Trophoblast cell (in vitro differentiated cells and primary cell): Measurements from ENCODE around the gene TM9SF1.

ENCODE experiments used
- DNase-seq, 2 donors: peaks; one replicate each; pipeline ENCODE4 v3.0.0-alpha.2; 2016
- H2AFZ ChIP-seq: 2 replicates; pipeline ENCODE4 v1.6.1; 2013; ENCODE audit warnings: low read length, moderate library complexity, mild to moderate bottlenecking; ENCODE audit not compliant: insufficient read depth, poor library complexity
- H2AK5ac ChIP-seq: 2 replicates; pipeline ENCODE4 v1.6.1; 2013; ENCODE audit warnings: mild to moderate bottlenecking, low read length
- H2BK120ac ChIP-seq: 2 replicates; pipeline ENCODE4 v1.6.1; 2013; ENCODE audit warnings: low read length, mild to moderate bottlenecking, moderate library complexity; ENCODE audit not compliant: insufficient read depth, poor library complexity
- H2BK12ac ChIP-seq: 2 replicates; pipeline ENCODE4 v1.6.1; 2013; ENCODE audit warnings: mild to moderate bottlenecking, low read length, moderate library complexity
- H2BK5ac ChIP-seq: 2 replicates; pipeline ENCODE4 v1.6.1; 2013; ENCODE audit warnings: low read length, low read depth, moderate library complexity, mild to moderate bottlenecking; ENCODE audit not compliant: poor library complexity
- H3K14ac ChIP-seq: 2 replicates; pipeline ENCODE4 v1.6.1; 2013; ENCODE audit warnings: mild to moderate bottlenecking, low read length
- H3K18ac ChIP-seq: 2 replicates; pipeline ENCODE4 v1.6.1; 2013; ENCODE audit warnings: mild to moderate bottlenecking, low read length
- H3K23ac ChIP-seq: 2 replicates; pipeline ENCODE4 v1.6.1; 2013; ENCODE audit warnings: low read length
- H3K27ac ChIP-seq: 2 replicates; pipeline ENCODE4 v1.5.1; 2013; ENCODE audit warnings: low read depth, mild to moderate bottlenecking, inconsistent platforms, low read length, moderate library complexity
- H3K27me3 ChIP-seq: 2 replicates; pipeline ENCODE4 v1.6.1; 2013; ENCODE audit warnings: inconsistent platforms, mild to moderate bottlenecking, low read length, moderate library complexity; ENCODE audit not compliant: insufficient read depth
- H3K36me3 ChIP-seq, 2 experiments: 1 replicate in 1 of 2; 2 replicates in 1 of 2; pipeline ENCODE4 v1.6.1; 2013; ENCODE audit warnings: low read length in 2 of 2, mild to moderate bottlenecking in 2 of 2, moderate library complexity in 1 of 2; ENCODE audit not compliant: insufficient read depth in 2 of 2, control insufficient read depth in 1 of 2
- H3K4ac ChIP-seq: 2 replicates; pipeline ENCODE4 v1.6.1; 2013; ENCODE audit warnings: low read depth, mild to moderate bottlenecking, low read length, moderate library complexity
- H3K4me1 ChIP-seq, 2 experiments: 1 replicate in 1 of 2; 2 replicates in 1 of 2; pipeline ENCODE4 v1.6.1; 2013; ENCODE audit warnings: low read length in 2 of 2, mild to moderate bottlenecking in 2 of 2, moderate library complexity in 1 of 2; ENCODE audit not compliant: insufficient read depth in 2 of 2, control insufficient read depth in 1 of 2
- H3K4me2 ChIP-seq: 2 replicates; pipeline ENCODE4 v1.6.1; 2013; ENCODE audit warnings: inconsistent platforms, mild to moderate bottlenecking, low read length, moderate library complexity
- H3K4me3 ChIP-seq: 2 replicates; pipeline ENCODE4 v1.5.1; 2013; ENCODE audit warnings: mild to moderate bottlenecking, low read depth, low read length, inconsistent platforms
- H3K79me1 ChIP-seq: one replicate; pipeline ENCODE4 v1.6.1; 2013; ENCODE audit warnings: low read length
- H3K79me2 ChIP-seq: 2 replicates; pipeline ENCODE4 v1.6.1; 2013; ENCODE audit warnings: low read length, mild to moderate bottlenecking; ENCODE audit not compliant: control insufficient read depth, insufficient read depth, poor library complexity
- H3K9ac ChIP-seq: 2 replicates; pipeline ENCODE4 v1.6.1; 2013; ENCODE audit warnings: mild to moderate bottlenecking, low read length
- H3K9me3 ChIP-seq: 2 replicates; pipeline ENCODE4 v1.6.1; 2013; ENCODE audit warnings: low read depth, mild to moderate bottlenecking, control low read depth, inconsistent platforms, low read length; ENCODE audit not compliant: insufficient read depth
- H4K12ac ChIP-seq: 2 replicates; pipeline ENCODE4 v1.6.1; 2013; ENCODE audit warnings: low read depth, mild to moderate bottlenecking, low read length, moderate library complexity
- H4K8ac ChIP-seq: 2 replicates; pipeline ENCODE4 v1.6.1; 2013; ENCODE audit warnings: low read depth, mild to moderate bottlenecking, low read length, moderate library complexity
- H4K91ac ChIP-seq: one replicate; pipeline ENCODE4 v1.6.1; 2013; ENCODE audit warnings: low read depth, mild to moderate bottlenecking, low read length, moderate library complexity
- WGBS: extraction: QIAGEN DNeasy Blood & Tissue Kit; methylation state at CpG from one replicate; pipeline ENCODE4 v1.1.7; 2013; ENCODE audit warnings: missing lambda C conversion rate; ENCODE audit not compliant: insufficient read length, insufficient coverage; ENCODE audit errors: extremely low coverage; 5-methylcytosine and 5-hydroxymethylcytosine counted together

Gene TM9SF1

DNA sequence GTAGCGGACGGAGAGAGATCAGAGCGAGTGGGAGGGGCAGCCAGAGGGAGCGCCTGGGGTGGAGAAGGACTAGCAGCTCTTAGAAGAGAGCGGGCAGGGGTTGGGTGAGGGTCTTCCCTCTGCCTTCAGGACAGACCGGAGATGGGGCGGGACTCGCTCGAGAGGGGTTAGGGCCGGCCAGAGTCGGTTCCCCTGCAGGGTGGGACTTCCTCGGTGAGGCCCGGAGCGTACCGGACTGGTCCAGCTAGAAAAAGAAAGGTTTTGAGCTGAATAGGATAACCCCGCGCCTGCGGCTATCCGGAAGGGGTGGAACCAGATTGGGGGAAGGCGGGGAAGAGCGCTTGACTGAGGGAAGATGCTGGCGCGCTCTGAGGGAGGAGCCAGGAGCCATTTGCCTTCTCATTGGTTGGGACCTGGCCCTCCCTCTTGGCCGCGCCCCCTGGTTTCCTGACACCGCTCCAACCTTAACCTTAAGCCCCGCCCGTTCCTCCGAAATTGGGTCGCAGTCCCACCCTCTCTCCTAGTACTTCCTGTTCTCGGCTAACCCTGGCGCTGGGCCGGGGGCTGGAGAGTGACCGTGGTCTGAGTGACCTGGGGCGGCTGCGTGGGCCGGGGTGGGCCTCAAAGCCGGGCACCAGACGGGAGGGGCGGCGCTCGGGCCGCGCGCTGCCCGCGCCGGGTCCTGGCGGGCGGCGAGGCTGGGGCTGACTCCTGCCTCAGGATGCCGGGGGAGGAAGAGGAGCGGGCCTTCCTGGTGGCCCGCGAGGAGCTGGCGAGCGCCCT lies 48.1 kb downstream of the TM9SF1 start, which contains the start of gene RNF31:
Gene RNF31, plus strand, starts transcription at position 521 of the 783 bp plus-strand sequence. Its CDS starts 201 bp downstream, at position 722.
- H3K79me2 ChIP-seq = peaks cover 14% of the 10 kb centered on the region
- H3K23ac ChIP-seq = no peak within 1 kb of the TSS
- H2BK5ac ChIP-seq = peak within 1 kb of the TSS; percentile 85
- H4K8ac ChIP-seq = peak within 1 kb of the TSS; percentile 88
- H3K9ac ChIP-seq = peak within 1 kb of the TSS; percentile 97
- peaks cover 10 to 16% of the 10 kb centered on the region in 2 experiments for H3K4me1 ChIP-seq
- H2AK5ac ChIP-seq = peak within 1 kb of the TSS; percentile 14
- peaks cover 13% of the 10 kb centered on the region for H3K79me1 ChIP-seq
- peak; percentile 99 to 100 for DNase-seq
- H3K4me2 ChIP-seq = peak within 1 kb of the TSS; percentile 98
- H4K12ac ChIP-seq = peak within 1 kb of the TSS; percentile 66
- H3K27ac ChIP-seq = peak within 1 kb of the TSS; percentile 80
- H3K4me3 ChIP-seq = peak within 1 kb of the TSS; percentile 90
- peak within 1 kb of the TSS; percentile 88 for H4K91ac ChIP-seq
- H3K14ac ChIP-seq = peak within 1 kb of the TSS; percentile 89
- H2BK120ac ChIP-seq = peak within 1 kb of the TSS; percentile 43
- peak within 1 kb of the TSS; percentile 93 for H3K4ac ChIP-seq
- H2BK12ac ChIP-seq = no peak within 1 kb of the TSS
- peaks cover 3% of the 10 kb centered on the region for H3K9me3 ChIP-seq
- H3K36me3 ChIP-seq = peaks cover 30 to 36% of the 10 kb centered on the region in 2 experiments
- peak within 1 kb of the TSS; percentile 89 for H2AFZ ChIP-seq
- WGBS = no CpG with 5 or more reads among the region's 57 CpGs
- peak within 1 kb of the TSS; percentile 52 for H3K18ac ChIP-seq
- H3K27me3 ChIP-seq = no peaks in the 10 kb centered on the region

DNA sequence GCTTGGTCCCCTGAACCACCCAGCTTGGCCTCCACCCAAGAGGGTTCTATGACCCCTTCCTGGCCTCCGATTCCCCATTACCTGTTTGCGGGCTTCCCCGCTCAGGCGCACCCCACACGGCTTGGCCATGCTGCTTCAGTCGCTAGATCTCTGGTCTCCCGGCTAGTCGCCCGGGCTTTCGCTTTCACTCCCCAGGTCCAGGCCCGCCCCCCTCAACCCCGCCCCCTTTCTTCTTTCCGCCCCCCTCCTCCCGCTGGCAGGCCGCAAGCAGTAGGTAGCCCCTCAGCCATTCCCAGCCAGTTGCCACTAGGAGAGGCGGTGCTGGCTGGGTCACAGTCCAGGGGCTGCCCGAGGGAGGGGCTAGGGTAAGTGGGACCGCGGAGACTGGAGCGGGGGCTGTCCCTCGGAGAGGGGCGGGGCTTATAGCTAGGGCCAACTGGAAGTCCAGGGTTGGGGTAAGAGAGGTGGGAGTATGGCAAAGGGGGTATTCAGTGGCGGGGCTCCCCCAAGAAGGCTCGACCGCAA lies 48.7 kb downstream of the TM9SF1 start, which contains the start of gene PSME2:
Gene PSME2, minus strand, starts transcription at position 158 of the 525 bp plus-strand sequence. Its CDS starts 29 bp downstream, at position 129.
- peak within 1 kb of the TSS; percentile 93 for H3K4ac ChIP-seq
- H3K27me3 ChIP-seq = no peaks in the 10 kb centered on the region
- no peak within 1 kb of the TSS for H2AK5ac ChIP-seq
- peak within 1 kb of the TSS; percentile 97 for H3K9ac ChIP-seq
- peak within 1 kb of the TSS; percentile 98 for H3K4me2 ChIP-seq
- peak within 1 kb of the TSS; percentile 89 for H2AFZ ChIP-seq
- H3K4me1 ChIP-seq = peaks cover 10 to 16% of the 10 kb centered on the region in 2 experiments
- H3K79me2 ChIP-seq = peaks cover 14% of the 10 kb centered on the region
- peaks cover 3% of the 10 kb centered on the region for H3K9me3 ChIP-seq
- peak within 1 kb of the TSS; percentile 52 for H3K18ac ChIP-seq
- peak within 1 kb of the TSS; percentile 43 for H2BK120ac ChIP-seq
- H3K79me1 ChIP-seq = peaks cover 15% of the 10 kb centered on the region
- H3K27ac ChIP-seq = peak within 1 kb of the TSS; percentile 80
- H3K4me3 ChIP-seq = peak within 1 kb of the TSS; percentile 90
- no peak within 1 kb of the TSS for H2BK12ac ChIP-seq
- peak within 1 kb of the TSS; percentile 88 for H4K91ac ChIP-seq
- peak within 1 kb of the TSS; percentile 85 for H2BK5ac ChIP-seq
- peaks cover 26 to 31% of the 10 kb centered on the region in 2 experiments for H3K36me3 ChIP-seq
- H4K8ac ChIP-seq = peak within 1 kb of the TSS; percentile 88
- peak within 1 kb of the TSS; percentile 89 for H3K14ac ChIP-seq
- peak within 1 kb of the TSS; percentile 66 for H4K12ac ChIP-seq
- no CpG with 5 or more reads among the region's 25 CpGs for WGBS
- no peak within 1 kb of the TSS for H3K23ac ChIP-seq
- DNase-seq = peak; percentile 95 to 96

DNA sequence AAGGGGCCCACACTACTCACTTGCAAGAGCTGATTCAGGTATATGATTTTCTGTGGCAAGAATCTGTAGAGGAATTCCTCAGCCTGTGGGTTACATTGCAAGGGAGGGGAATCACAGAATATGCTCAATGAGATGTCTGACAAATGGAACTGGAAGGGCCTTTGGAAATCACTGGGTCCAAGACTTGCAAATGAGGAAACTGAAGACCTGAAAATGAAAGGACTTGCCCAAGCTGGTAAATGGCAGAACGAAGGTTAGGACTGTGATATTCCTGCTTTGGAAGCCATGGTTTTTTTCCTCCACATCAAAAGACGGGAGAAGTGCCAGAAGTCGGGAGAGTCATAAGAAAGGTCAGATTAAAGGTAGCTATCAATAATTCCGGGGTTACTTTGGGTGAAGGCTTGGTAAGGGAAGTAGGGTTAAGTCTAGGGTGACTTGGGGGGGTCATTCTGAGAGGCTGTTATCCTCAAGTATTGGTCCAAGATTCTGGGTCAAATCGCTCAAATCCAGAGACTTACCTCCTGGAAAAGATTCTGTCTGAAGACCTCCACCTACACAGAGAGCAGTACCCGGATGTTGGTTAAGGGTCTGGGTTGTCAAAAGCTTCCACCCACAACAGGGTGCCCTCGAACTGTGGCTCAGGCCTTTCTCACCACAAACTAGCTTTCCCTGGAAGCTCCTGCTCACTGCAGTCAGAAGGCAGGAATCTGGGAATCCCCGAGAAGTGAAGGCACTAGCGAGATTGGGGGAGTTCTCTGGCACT lies 49.4 kb downstream of the TM9SF1 start:
- peak overlapping the region; percentile 16 for H3K18ac ChIP-seq
- no peak overlapping the region for H2BK12ac ChIP-seq
- H3K14ac ChIP-seq = peak overlapping the region; percentile 89
- H3K9me3 ChIP-seq = no peaks in the 10 kb centered on the region
- peak overlapping the region; percentile 85 for H2BK5ac ChIP-seq
- H3K79me1 ChIP-seq = peaks cover 19% of the 10 kb centered on the region
- peak overlapping the region; percentile 89 for H3K9ac ChIP-seq
- peaks cover 10 to 16% of the 10 kb centered on the region in 2 experiments for H3K4me1 ChIP-seq
- H3K27ac ChIP-seq = peak overlapping the region; percentile 66
- H3K36me3 ChIP-seq = peaks cover 19 to 25% of the 10 kb centered on the region in 2 experiments
- H3K4ac ChIP-seq = peak overlapping the region; percentile 13
- DNase-seq = peak; percentile 14 to 43
- H3K27me3 ChIP-seq = no peaks in the 10 kb centered on the region
- H2BK120ac ChIP-seq = no peak overlapping the region
- WGBS = no CpG with 5 or more reads among the region's 9 CpGs
- H4K91ac ChIP-seq = peak overlapping the region; percentile 88
- peak overlapping the region; percentile 71 for H2AFZ ChIP-seq
- H3K4me2 ChIP-seq = peak overlapping the region; percentile 95
- peak overlapping the region; percentile 66 for H4K12ac ChIP-seq
- H3K23ac ChIP-seq = no peak overlapping the region
- peak overlapping the region; percentile 76 for H3K4me3 ChIP-seq
- H2AK5ac ChIP-seq = no peak overlapping the region
- H3K79me2 ChIP-seq = peaks cover 18% of the 10 kb centered on the region
- peak overlapping the region; percentile 88 for H4K8ac ChIP-seq

DNA sequence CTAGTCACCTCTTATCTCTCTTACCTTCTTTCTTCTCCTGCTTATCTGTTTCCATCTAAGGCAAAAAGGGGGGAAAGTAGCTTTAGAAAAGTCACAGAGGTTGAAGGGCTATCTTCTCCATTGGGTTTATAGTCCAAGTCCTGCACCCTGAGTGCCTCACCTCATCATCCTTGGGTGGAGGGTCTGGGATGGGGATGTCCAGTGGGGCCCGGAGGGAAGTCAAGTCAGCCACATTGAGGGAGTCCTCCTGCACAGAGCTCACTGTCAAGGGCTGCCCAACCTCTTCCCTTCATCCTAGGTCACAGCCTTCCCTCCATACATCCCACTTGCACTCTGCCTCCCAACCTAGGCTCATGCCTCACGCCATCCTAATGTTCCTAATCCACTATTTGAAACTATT lies 50.0 kb downstream of the TM9SF1 start:
- Histone ChIP-seq H2BK120ac (no peak overlapping the region), H3K9ac (no peak overlapping the region), H3K36me3 (peaks cover 13 to 19% of the 10 kb centered on the region in 2 experiments), H3K4me2 (no peak overlapping the region), H3K4ac (no peak overlapping the region), H3K79me2 (peaks cover 19% of the 10 kb centered on the region), H3K27me3 (no peaks in the 10 kb centered on the region), H4K8ac (no peak overlapping the region), H3K4me3 (no peak overlapping the region), H2BK5ac (no peak overlapping the region), H3K4me1 (peaks cover 10 to 16% of the 10 kb centered on the region in 2 experiments), H3K9me3 (no peaks in the 10 kb centered on the region), H2BK12ac (no peak overlapping the region), H3K18ac (no peak overlapping the region), H4K12ac (no peak overlapping the region), H3K27ac (no peak overlapping the region), H3K79me1 (peaks cover 21% of the 10 kb centered on the region), H3K14ac (no peak overlapping the region), H2AK5ac (no peak overlapping the region), H3K23ac (no peak overlapping the region), H2AFZ (no peak overlapping the region), H4K91ac (no peak overlapping the region)
- WGBS = no CpG with 5 or more reads among the region's 2 CpGs
- DNase-seq = no peak
